Trophoblast cell (in vitro differentiated cells and primary cell): ENCODE results near the gene ZNF23.

Experiments used
- DNase-seq, 2 donors: peaks; one replicate each; pipeline ENCODE4 v3.0.0-alpha.2; 2016
- H2AFZ ChIP-seq: 2 replicates; pipeline ENCODE4 v1.6.1; 2013; ENCODE audit warnings: low read length, moderate library complexity, mild to moderate bottlenecking; ENCODE audit not compliant: insufficient read depth, poor library complexity
- H2AK5ac ChIP-seq: 2 replicates; pipeline ENCODE4 v1.6.1; 2013; ENCODE audit warnings: mild to moderate bottlenecking, low read length
- H2BK120ac ChIP-seq: 2 replicates; pipeline ENCODE4 v1.6.1; 2013; ENCODE audit warnings: low read length, mild to moderate bottlenecking, moderate library complexity; ENCODE audit not compliant: insufficient read depth, poor library complexity
- H2BK12ac ChIP-seq: 2 replicates; pipeline ENCODE4 v1.6.1; 2013; ENCODE audit warnings: mild to moderate bottlenecking, low read length, moderate library complexity
- H2BK5ac ChIP-seq: 2 replicates; pipeline ENCODE4 v1.6.1; 2013; ENCODE audit warnings: low read length, low read depth, moderate library complexity, mild to moderate bottlenecking; ENCODE audit not compliant: poor library complexity
- H3K14ac ChIP-seq: 2 replicates; pipeline ENCODE4 v1.6.1; 2013; ENCODE audit warnings: mild to moderate bottlenecking, low read length
- H3K18ac ChIP-seq: 2 replicates; pipeline ENCODE4 v1.6.1; 2013; ENCODE audit warnings: mild to moderate bottlenecking, low read length
- H3K23ac ChIP-seq: 2 replicates; pipeline ENCODE4 v1.6.1; 2013; ENCODE audit warnings: low read length
- H3K27ac ChIP-seq: 2 replicates; pipeline ENCODE4 v1.5.1; 2013; ENCODE audit warnings: low read depth, mild to moderate bottlenecking, inconsistent platforms, low read length, moderate library complexity
- H3K27me3 ChIP-seq: 2 replicates; pipeline ENCODE4 v1.6.1; 2013; ENCODE audit warnings: inconsistent platforms, mild to moderate bottlenecking, low read length, moderate library complexity; ENCODE audit not compliant: insufficient read depth
- H3K36me3 ChIP-seq, 2 experiments: 1 replicate in 1 of 2; 2 replicates in 1 of 2; pipeline ENCODE4 v1.6.1; 2013; ENCODE audit warnings: low read length in 2 of 2, mild to moderate bottlenecking in 2 of 2, moderate library complexity in 1 of 2; ENCODE audit not compliant: insufficient read depth in 2 of 2, control insufficient read depth in 1 of 2
- H3K4ac ChIP-seq: 2 replicates; pipeline ENCODE4 v1.6.1; 2013; ENCODE audit warnings: low read depth, mild to moderate bottlenecking, low read length, moderate library complexity
- H3K4me1 ChIP-seq, 2 experiments: 1 replicate in 1 of 2; 2 replicates in 1 of 2; pipeline ENCODE4 v1.6.1; 2013; ENCODE audit warnings: low read length in 2 of 2, mild to moderate bottlenecking in 2 of 2, moderate library complexity in 1 of 2; ENCODE audit not compliant: insufficient read depth in 2 of 2, control insufficient read depth in 1 of 2
- H3K4me2 ChIP-seq: 2 replicates; pipeline ENCODE4 v1.6.1; 2013; ENCODE audit warnings: inconsistent platforms, mild to moderate bottlenecking, low read length, moderate library complexity
- H3K4me3 ChIP-seq: 2 replicates; pipeline ENCODE4 v1.5.1; 2013; ENCODE audit warnings: mild to moderate bottlenecking, low read depth, low read length, inconsistent platforms
- H3K79me1 ChIP-seq: one replicate; pipeline ENCODE4 v1.6.1; 2013; ENCODE audit warnings: low read length
- H3K79me2 ChIP-seq: 2 replicates; pipeline ENCODE4 v1.6.1; 2013; ENCODE audit warnings: low read length, mild to moderate bottlenecking; ENCODE audit not compliant: control insufficient read depth, insufficient read depth, poor library complexity
- H3K9ac ChIP-seq: 2 replicates; pipeline ENCODE4 v1.6.1; 2013; ENCODE audit warnings: mild to moderate bottlenecking, low read length
- H3K9me3 ChIP-seq: 2 replicates; pipeline ENCODE4 v1.6.1; 2013; ENCODE audit warnings: low read depth, mild to moderate bottlenecking, control low read depth, inconsistent platforms, low read length; ENCODE audit not compliant: insufficient read depth
- H4K12ac ChIP-seq: 2 replicates; pipeline ENCODE4 v1.6.1; 2013; ENCODE audit warnings: low read depth, mild to moderate bottlenecking, low read length, moderate library complexity
- H4K8ac ChIP-seq: 2 replicates; pipeline ENCODE4 v1.6.1; 2013; ENCODE audit warnings: low read depth, mild to moderate bottlenecking, low read length, moderate library complexity
- H4K91ac ChIP-seq: one replicate; pipeline ENCODE4 v1.6.1; 2013; ENCODE audit warnings: low read depth, mild to moderate bottlenecking, low read length, moderate library complexity
- WGBS: extraction: QIAGEN DNeasy Blood & Tissue Kit; methylation state at CpG from one replicate; pipeline ENCODE4 v1.1.7; 2013; ENCODE audit warnings: missing lambda C conversion rate; ENCODE audit not compliant: insufficient read length, insufficient coverage; ENCODE audit errors: extremely low coverage; 5-methylcytosine and 5-hydroxymethylcytosine counted together

Gene ZNF23

DNA sequence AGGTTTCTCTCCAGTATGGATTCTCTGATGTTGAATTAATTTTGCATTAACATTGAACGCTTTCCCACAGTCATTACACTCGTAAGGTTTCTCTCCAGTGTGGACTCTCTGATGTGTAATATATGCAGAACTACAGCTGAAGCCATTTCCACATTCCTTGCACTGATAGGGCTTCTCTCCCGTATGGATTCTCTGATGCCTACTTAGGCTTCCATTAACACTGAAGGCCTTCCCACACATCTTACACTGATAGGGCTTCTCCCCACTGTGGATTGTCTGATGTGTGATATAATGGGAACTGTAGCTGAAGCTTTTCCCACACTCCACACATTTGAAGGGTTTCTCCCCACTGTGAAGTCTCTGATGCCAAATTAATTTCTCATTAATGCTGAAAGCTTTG, 13.0 kb downstream of the ZNF23 start:
- WGBS, result no CpG with 5 or more reads among the region's 3 CpGs
- H3K4ac ChIP-seq, result no peak overlapping the region
- no peak overlapping the region for H3K4me3 ChIP-seq
- no peak overlapping the region for H3K18ac ChIP-seq
- H2BK120ac ChIP-seq, result no peak overlapping the region
- no peak overlapping the region for H3K9ac ChIP-seq
- no peak overlapping the region for H3K14ac ChIP-seq
- no peak overlapping the region for H2AK5ac ChIP-seq
- H2AFZ ChIP-seq, result no peak overlapping the region
- no peaks in the 10 kb centered on the region for H3K4me1 ChIP-seq
- H3K9me3 ChIP-seq, result peaks cover 16% of the 10 kb centered on the region
- H4K8ac ChIP-seq, result no peak overlapping the region
- H2BK12ac ChIP-seq, result no peak overlapping the region
- no peaks in the 10 kb centered on the region for H3K79me1 ChIP-seq
- no peak overlapping the region for H3K27ac ChIP-seq
- no peaks in the 10 kb centered on the region for H3K79me2 ChIP-seq
- no peaks in the 10 kb centered on the region for H3K27me3 ChIP-seq
- H3K36me3 ChIP-seq, result peaks cover 10 to 24% of the 10 kb centered on the region in 2 experiments
- no peak overlapping the region for H4K12ac ChIP-seq
- no peak overlapping the region for H3K4me2 ChIP-seq
- no peak overlapping the region for H2BK5ac ChIP-seq
- no peak overlapping the region for H3K23ac ChIP-seq
- no peak for DNase-seq
- H4K91ac ChIP-seq, result no peak overlapping the region

GRCh38 chr16:71448274-71448866, 13.7 kb downstream of the ZNF23 start:
- no peak for DNase-seq
- Histone ChIP-seq H3K4me2 (no peak overlapping the region), H4K91ac (no peak overlapping the region), H3K79me2 (no peaks in the 10 kb centered on the region), H3K4me1 (no peaks in the 10 kb centered on the region), H3K36me3 (peaks cover 7 to 22% of the 10 kb centered on the region in 2 experiments), H3K27me3 (no peaks in the 10 kb centered on the region), H2AK5ac (no peak overlapping the region), H3K4me3 (no peak overlapping the region), H3K4ac (no peak overlapping the region), H3K9me3 (peaks cover 20% of the 10 kb centered on the region), H3K14ac (no peak overlapping the region), H3K27ac (no peak overlapping the region), H4K8ac (no peak overlapping the region), H4K12ac (no peak overlapping the region), H3K9ac (no peak overlapping the region), H2BK5ac (no peak overlapping the region), H3K79me1 (no peaks in the 10 kb centered on the region), H2BK120ac (no peak overlapping the region), H3K18ac (no peak overlapping the region), H3K23ac (no peak overlapping the region), H2AFZ (no peak overlapping the region), H2BK12ac (no peak overlapping the region)
- no CpG with 5 or more reads among the region's 7 CpGs for WGBS

DNA sequence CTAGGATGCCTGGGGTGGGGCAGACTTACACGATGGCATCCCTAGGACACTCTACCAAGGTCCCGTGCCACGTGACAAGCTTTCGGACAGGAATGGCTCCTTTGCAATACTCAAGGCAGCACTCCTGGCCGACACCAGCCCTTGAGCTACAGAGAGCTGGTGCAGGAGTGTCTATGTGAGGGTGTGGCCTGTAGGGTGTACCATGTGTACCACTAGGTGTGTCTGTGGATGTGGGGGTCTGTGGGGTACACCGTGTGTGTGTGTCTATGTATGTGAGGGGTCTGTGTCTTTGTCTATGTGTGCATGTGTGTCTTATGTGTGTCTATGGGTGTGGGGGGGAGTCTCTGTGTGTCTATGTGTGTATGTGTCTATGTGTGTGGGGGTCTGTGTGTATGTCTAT, 18.3 kb downstream of the ZNF23 start:
- Histone ChIP-seq H3K9ac (no peak overlapping the region), H4K12ac (no peak overlapping the region), H3K36me3 (peaks cover 3 to 4% of the 10 kb centered on the region in 2 experiments), H3K4ac (no peak overlapping the region), H3K27ac (no peak overlapping the region), H3K27me3 (no peaks in the 10 kb centered on the region), H2BK5ac (no peak overlapping the region), H3K79me2 (no peaks in the 10 kb centered on the region), H2BK12ac (no peak overlapping the region), H4K91ac (no peak overlapping the region), H3K23ac (no peak overlapping the region), H3K79me1 (no peaks in the 10 kb centered on the region), H3K4me3 (no peak overlapping the region), H2AFZ (no peak overlapping the region), H3K4me1 (no peaks in the 10 kb centered on the region), H2BK120ac (no peak overlapping the region), H3K4me2 (no peak overlapping the region), H3K9me3 (peaks cover 16% of the 10 kb centered on the region), H3K14ac (no peak overlapping the region), H3K18ac (no peak overlapping the region), H2AK5ac (no peak overlapping the region), H4K8ac (no peak overlapping the region)
- no CpG with 5 or more reads among the region's 6 CpGs for WGBS
- DNase-seq, result no peak

DNA sequence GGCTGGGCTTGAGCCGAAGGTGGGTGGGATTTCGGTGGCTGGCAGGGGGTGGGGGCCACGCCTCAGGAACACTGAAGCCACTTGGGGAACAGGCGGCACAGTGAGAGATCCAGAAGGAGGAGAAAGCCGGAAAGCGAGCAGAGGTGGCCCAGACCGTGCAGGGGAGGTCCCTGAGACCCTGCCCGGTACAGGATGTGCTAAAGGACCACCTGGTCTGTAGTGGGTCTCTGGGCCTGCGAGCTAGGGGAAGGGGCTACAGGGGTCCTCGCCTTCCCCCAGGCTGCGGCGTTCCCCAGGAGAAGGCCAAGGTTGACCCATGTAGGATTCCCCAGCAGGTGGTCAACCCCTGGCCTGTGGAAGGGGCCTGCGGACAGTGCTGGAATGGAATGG, 20.0 kb downstream of the ZNF23 start, which contains the start of gene TLE7:
Gene TLE7, minus strand, starts transcription at position 4 of the 390 bp plus-strand sequence. CDS start 8,730 bp downstream, outside the sequence.
- no peak within 1 kb of the TSS for H4K91ac ChIP-seq
- H3K18ac ChIP-seq, result no peak within 1 kb of the TSS
- no peak within 1 kb of the TSS for H3K4me2 ChIP-seq
- no peak within 1 kb of the TSS for H2AK5ac ChIP-seq
- peaks cover 0 to 2% of the 10 kb centered on the region in 2 experiments for H3K36me3 ChIP-seq
- no peak within 1 kb of the TSS for H3K4me3 ChIP-seq
- H3K23ac ChIP-seq, result no peak within 1 kb of the TSS
- no peak within 1 kb of the TSS for H2BK5ac ChIP-seq
- WGBS, result no CpG with 5 or more reads among the region's 13 CpGs
- H3K4ac ChIP-seq, result no peak within 1 kb of the TSS
- H2BK120ac ChIP-seq, result no peak within 1 kb of the TSS
- no peaks in the 10 kb centered on the region for H3K79me2 ChIP-seq
- peak in 1 of 2 donors; percentile 27 for DNase-seq
- H3K9me3 ChIP-seq, result peaks cover 13% of the 10 kb centered on the region
- peaks cover 3% of the 10 kb centered on the region for H3K79me1 ChIP-seq
- H3K14ac ChIP-seq, result no peak within 1 kb of the TSS
- no peak within 1 kb of the TSS for H4K8ac ChIP-seq
- no peaks in the 10 kb centered on the region for H3K27me3 ChIP-seq
- no peak within 1 kb of the TSS for H4K12ac ChIP-seq
- H3K27ac ChIP-seq, result no peak within 1 kb of the TSS
- H3K9ac ChIP-seq, result no peak within 1 kb of the TSS
- peaks cover 1 to 2% of the 10 kb centered on the region in 2 experiments for H3K4me1 ChIP-seq
- no peak within 1 kb of the TSS for H2AFZ ChIP-seq
- H2BK12ac ChIP-seq, result no peak within 1 kb of the TSS
